Kidney capillary endothelial cell (primary cell): ENCODE data around the gene SPTLC3.
"Not testable (repeated sequence)": the region's sequence is repeated elsewhere in the genome, so short reads cannot be mapped to it uniquely, and the experiment has no call there.

ENCODE experiments used
- DNase-seq: peaks from one replicate; pipeline ENCODE4 v3.0.0-alpha.2; 2018; ENCODE audit warnings: low spot score

Gene SPTLC3

GRCh38 chr20:13008761-13009681, at the start of gene SPTLC3:
Gene SPTLC3, plus strand, starts transcription at chr20:13008972. Its CDS starts 296 bp downstream, at chr20:13009268.
- DNase-seq, result no peak

GRCh38 chr20:12961725-12962124, 47.0 kb upstream of the SPTLC3 start:
- DNase-seq, result no peak

- DNase-seq, result no peak
These were observed 45.9 kb upstream of the SPTLC3 start for GRCh38 chr20:12962895-12963294.

GRCh38 chr20:12963416-12963815, 45.4 kb upstream of the SPTLC3 start:
- no peak for DNase-seq

GRCh38 chr20:12965212-12965869, 43.4 kb upstream of the SPTLC3 start:
- peak; percentile 24 for DNase-seq

- DNase-seq, result no peak
These were observed 42.9 kb upstream of the SPTLC3 start for GRCh38 chr20:12965870-12966251.

- DNase-seq, result peak; percentile 46
These were observed 42.2 kb upstream of the SPTLC3 start for GRCh38 chr20:12966468-12967085.

GRCh38 chr20:12967932-12968331, 40.8 kb upstream of the SPTLC3 start:
- DNase-seq, result no peak

- DNase-seq, result no peak
These were observed 40.3 kb upstream of the SPTLC3 start for GRCh38 chr20:12968472-12968871.

DNA sequence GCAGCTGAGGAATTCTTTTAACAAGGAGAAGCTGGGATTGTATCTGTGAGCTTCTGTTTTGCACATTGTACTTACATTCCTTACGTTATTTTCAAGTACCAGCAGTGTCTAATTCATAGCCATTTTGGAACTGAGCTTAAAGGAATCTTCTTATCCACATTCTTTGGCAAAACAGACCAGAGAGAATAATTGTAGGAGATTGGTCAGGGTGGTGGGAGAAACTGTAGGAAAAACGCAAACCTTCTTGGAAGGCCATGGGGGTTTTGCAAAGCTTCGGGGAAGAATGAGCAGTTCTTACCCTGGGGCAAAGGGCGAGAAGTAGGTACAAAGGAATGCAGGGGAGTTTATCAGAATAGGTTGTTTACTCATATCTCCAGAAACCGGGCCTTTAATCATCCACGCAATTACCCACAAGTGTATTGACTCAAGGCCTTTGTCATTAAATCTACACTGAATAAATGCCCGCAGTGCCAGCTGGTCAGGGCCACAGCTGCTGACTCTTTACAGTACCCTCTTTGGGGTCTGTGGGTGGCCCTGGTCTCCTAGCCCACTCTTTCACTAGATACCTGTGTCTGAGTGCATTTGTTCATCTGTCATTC, 39.6 kb upstream of the SPTLC3 start:
- no peak for DNase-seq

GRCh38 chr20:12970372-12970821, 38.4 kb upstream of the SPTLC3 start:
- DNase-seq, result peak; percentile 57

- DNase-seq, result no peak
These were observed 32.8 kb upstream of the SPTLC3 start for GRCh38 chr20:12975833-12976608.

- DNase-seq, result no peak
These were observed 32.0 kb upstream of the SPTLC3 start for GRCh38 chr20:12976720-12977309.

- no peak for DNase-seq
These were observed 31.2 kb upstream of the SPTLC3 start for GRCh38 chr20:12977328-12978125.

DNA sequence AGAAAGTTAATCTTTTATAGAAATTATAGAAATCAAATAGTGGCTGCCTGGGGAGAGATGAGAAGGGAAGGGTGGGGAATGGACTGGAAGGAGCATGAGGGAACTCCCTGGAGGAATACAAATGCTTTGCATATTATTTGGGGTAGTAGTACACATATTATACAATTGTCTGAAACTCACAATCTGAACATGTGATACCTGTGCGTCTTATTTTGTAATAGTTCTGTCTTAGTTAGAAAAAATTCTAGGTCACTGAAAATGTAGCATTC, 30.7 kb upstream of the SPTLC3 start:
- no peak for DNase-seq

DNA sequence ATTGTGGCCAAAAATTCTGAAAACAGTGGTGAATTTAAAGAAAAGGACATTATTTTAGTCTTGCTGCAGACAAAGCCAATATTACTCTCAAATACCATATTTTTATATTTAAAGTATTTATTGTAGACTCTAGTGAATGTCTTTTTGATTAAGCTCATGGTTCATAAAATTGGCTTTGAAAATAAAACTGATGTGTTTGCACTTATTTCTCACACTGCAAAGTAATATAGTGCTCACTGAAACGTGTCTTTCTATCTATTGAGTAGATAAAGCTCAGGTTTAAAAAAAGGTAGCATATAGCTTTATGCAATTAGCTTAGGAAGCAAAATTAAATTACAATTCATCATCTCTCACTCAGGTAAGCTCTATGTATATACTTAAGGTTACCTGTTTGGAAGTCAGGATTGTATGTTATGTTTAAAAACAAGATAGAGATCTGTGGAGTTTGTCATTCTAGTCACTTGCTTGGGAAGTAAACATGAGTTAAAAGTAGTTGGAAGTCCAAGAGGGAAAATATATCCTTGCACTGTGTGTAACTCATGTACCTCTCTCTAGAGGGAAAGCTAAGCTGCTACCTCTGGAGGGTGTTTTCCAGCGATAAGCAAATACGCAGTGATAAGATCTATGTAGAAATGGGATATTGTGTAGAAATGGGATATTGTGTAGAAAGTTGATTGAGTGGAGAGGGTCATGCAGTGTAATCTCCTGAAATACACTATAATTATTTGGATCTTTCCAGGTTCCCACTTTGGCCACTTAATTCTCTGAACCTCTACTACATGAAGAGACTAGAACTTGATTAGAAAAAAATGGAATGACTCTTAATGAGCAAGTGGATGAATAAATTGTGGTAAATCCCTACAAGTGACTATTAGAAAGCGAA, 29.9 kb upstream of the SPTLC3 start:
- no peak for DNase-seq

DNA sequence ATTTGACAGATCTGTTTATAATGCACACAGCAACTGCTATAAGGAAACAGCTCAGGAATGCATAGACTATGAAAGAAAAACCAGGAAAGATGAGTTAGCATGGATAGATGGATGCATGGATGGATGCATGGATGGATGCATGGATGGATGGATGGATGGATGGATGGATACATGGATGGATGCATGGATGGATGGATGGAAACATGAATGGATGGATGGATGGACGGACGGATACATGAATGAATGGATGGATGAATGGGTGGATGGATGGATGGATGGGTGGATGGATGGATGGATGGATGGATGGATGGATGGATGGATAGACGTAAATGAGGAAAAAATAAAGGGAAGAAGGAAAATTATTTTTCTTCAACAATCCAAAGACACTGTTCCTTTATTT, 29.1 kb upstream of the SPTLC3 start:
- DNase-seq, result not testable (repeated sequence)

DNA sequence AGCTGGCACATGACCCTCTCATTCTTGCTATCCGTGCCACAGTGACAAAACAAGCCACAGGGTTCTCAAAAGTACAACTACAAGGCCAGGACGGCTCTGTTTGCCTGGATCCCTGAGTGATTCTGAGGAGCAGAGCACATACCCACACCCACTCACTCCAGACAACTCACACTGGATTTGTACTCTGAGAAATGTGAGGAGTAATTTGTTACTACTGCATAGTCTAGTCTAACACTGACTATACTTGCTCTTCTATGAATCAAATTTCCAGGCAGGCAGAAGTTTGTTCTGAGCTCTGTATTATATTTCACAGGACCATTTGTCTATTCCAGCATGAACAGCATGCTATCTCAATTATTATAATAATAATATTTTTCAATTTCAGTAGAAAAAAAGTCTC, 26.7 kb upstream of the SPTLC3 start:
- no peak for DNase-seq

GRCh38 chr20:12984069-12984765, 24.6 kb upstream of the SPTLC3 start:
- no peak for DNase-seq
